ENCODE results near the gene DHX40. TPM values are rescaled to one million over a fixed set of nuclear protein-coding genes. Genes with fewer than 3 reads are reported as not detected.
"Not testable (repeated sequence)": the region's sequence is repeated elsewhere in the genome, so short reads cannot be mapped to it uniquely, and the experiment has no call there.

DHX40 gene
- total and polyA plus RNA-seq, 8 donors: 6.6 to 21.2 (median 15.7) TPM

DNA sequence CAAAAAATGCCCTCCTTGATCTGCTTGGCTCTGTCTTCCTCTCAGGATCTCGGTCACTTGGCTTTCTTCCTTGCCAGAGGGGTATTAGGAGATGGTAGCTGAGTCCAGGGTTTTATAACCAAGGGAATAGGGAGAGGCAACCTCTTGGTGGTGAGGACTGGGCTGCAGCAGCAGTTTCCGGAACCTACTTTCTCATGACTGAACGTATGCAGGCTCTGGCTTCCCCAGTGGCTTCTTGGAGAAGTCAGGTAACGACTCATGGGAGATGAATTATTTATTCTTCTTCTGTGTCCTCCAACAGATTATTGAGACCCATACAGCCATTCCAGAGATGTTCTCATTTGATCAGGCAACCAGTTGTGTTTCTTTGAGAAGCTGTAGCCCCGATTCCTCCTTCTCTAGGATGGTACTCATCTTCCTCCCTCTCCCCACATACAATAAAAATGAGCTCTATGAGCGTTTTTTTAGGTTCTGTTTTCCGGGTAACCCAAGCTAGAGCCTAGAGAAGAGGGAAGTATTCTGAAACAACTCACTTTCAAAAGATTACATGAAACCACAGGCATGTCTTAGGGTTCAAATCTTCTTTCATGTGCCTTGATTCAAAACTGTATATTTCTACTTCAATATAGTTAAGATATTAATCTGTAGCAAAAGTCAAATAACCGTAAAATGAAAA is 22.3 kb upstream of the DHX40 start:
- DNase-seq (no peak), FAIRE-seq (no peak), ATAC-seq (peak in 1 of 4 donors; percentile 23)
- no peaks in the 10 kb centered on the region for H3K4me1 ChIP-seq
- no peaks in the 10 kb centered on the region for H3K27me3 ChIP-seq
- H3K36me3 ChIP-seq: no peaks in the 10 kb centered on the region
- TF ChIP-seq, protein P1, sequence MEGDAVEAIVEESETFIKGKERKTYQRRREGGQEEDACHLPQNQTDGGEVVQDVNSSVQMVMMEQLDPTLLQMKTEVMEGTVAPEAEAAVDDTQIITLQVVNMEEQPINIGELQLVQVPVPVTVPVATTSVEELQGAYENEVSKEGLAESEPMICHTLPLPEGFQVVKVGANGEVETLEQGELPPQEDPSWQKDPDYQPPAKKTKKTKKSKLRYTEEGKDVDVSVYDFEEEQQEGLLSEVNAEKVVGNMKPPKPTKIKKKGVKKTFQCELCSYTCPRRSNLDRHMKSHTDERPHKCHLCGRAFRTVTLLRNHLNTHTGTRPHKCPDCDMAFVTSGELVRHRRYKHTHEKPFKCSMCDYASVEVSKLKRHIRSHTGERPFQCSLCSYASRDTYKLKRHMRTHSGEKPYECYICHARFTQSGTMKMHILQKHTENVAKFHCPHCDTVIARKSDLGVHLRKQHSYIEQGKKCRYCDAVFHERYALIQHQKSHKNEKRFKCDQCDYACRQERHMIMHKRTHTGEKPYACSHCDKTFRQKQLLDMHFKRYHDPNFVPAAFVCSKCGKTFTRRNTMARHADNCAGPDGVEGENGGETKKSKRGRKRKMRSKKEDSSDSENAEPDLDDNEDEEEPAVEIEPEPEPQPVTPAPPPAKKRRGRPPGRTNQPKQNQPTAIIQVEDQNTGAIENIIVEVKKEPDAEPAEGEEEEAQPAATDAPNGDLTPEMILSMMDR (IDR thresholded peaks at IDR 0.05): no peak
- intact Hi-C loops (cut with DNase I): no loop called here
- H3K9me3 ChIP-seq: no peaks in the 10 kb centered on the region
- no peak overlapping the region for H3K4me3 ChIP-seq
- WGBS, 2 donors: 68 to 80% methylated on average over 8 of the region's 8 CpGs
- H3K27ac ChIP-seq: no peak overlapping the region

DNA sequence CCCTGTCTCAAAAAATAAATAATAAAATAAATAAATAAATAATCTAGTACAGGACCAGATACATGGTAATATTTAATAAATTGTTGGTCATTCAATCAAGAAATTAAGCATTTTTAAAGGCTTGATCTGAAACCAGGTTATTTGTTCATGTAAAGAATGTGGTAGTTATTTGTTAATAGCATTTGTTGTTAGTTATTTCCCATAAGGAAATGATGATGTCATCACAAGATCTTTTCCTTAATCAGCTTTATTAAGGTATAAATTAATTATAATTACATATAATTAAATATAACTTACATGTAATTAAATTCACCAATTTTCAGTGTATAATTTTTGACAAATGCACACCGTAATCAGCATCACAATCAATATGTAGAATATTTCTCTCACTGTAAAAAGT is 19.5 kb upstream of the DHX40 start:
- intact Hi-C loops (cut with DNase I): no loop called here
- Histone ChIP-seq H3K4me1 (no peaks in the 10 kb centered on the region), H3K36me3 (no peaks in the 10 kb centered on the region), H3K27ac (no peak overlapping the region), H3K4me3 (no peak overlapping the region), H3K27me3 (no peaks in the 10 kb centered on the region), H3K9me3 (no peaks in the 10 kb centered on the region)
- ATAC-seq: no peak
- DNase-seq: no peak
- 97 to 98% methylated on average over 1 of the region's 1 CpG for WGBS, 2 donors
- no peak for FAIRE-seq
- TF ChIP-seq, protein P1 (IDR thresholded peaks at IDR 0.05): no peak

DNA sequence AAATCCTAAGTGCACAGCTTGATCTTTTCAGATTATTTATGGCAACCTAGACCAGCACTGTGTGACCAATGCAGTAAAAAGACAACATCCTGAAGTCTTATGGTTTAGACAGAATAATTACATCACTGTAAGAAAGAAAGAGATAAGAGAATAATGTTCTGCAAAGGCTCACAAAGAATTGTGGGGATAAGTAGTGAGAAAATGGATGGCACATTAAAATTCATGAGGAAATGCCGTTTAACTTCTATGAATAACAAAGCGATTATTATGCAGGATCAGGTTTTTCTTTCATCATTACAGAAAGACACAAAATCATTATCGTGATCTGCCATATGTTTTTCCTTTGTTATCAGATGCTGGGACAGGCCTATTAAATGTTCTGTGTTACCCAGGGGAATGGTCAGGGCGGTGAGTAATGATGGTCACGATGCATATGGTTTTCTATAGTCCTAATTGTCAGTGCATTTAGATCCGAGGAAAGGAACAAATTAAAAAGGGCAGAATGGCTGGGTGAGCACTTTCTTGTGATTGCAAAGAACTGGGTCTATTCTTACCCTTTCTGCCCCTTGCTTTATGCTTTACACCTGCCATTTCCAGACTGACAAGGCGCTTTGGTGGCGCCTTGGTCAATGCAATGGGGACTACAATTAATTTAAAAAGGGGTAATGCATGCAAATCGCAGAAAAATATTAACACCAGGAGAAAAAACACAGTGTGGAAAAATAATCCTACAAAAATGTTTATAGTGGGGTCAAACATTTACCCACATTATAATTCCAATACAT is 18.1 kb upstream of the DHX40 start:
- FAIRE-seq: no peak
- intact Hi-C loops (cut with DNase I): no loop called here

DNA sequence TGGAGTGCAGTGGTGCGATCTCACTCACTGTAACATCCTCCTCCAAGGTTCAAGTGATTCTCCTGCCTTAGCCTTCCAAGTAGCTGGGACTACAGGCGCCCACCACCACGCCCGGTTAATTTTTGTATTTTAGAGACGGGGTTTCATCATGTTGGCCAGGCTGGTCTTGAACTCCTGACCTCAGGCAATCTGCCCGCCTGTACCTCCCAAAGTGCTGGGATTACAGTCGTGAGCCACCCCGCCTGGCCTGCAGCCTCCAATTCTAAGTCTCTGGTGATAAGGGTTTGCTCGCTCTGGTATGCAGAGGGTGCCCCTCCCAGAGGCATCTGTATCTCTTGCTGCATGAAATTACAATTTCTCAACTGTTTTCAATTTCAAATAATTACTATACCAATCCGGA is 16.4 kb upstream of the DHX40 start:
- H3K27me3 ChIP-seq; intact Hi-C loops (cut with DNase I); H3K9me3 ChIP-seq; H3K4me3 ChIP-seq; H3K27ac ChIP-seq; FAIRE-seq; H3K36me3 ChIP-seq; DNase-seq; ATAC-seq; H3K4me1 ChIP-seq: not testable (repeated sequence)
- 72 to 80% methylated on average over 10 of the region's 10 CpGs for WGBS, 2 donors

More for the DNA sequence above, 18.1 kb upstream of the DHX40 start:
- TF ChIP-seq, protein P1 (IDR thresholded peaks at IDR 0.05): no peak
- H3K27me3 ChIP-seq: no peaks in the 10 kb centered on the region
- DNase-seq: no peak
- H3K27ac ChIP-seq: no peak overlapping the region
- H3K9me3 ChIP-seq: no peaks in the 10 kb centered on the region
- no peaks in the 10 kb centered on the region for H3K4me1 ChIP-seq
- 85 to 88% methylated on average over 9 of the region's 9 CpGs for WGBS, 2 donors
- no peak for ATAC-seq
- H3K36me3 ChIP-seq: no peaks in the 10 kb centered on the region
- H3K4me3 ChIP-seq: no peak overlapping the region

DNA sequence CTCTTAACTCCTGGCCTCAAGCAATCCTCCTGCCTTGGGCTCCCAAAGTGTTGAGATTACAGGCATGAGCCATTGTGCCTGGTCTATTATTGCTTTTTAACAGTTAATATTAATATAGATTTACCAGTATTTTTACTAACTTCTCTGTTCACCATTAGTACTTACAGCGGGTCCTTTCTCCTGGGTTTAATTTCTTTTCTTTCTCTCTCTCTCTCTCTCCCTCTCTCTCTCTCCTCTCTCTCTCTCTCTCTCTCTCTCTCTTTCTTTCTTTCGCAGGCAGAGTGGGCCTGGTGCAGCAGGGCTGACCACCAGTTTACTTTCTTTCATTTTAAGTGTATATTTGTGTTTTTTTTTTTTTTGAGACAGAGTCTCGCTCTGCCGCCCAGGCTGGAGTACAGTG is 14.7 kb upstream of the DHX40 start:
- H3K27ac ChIP-seq: no peak overlapping the region
- no peaks in the 10 kb centered on the region for H3K9me3 ChIP-seq
- no peaks in the 10 kb centered on the region for H3K36me3 ChIP-seq
- FAIRE-seq (no peak), ATAC-seq (no peak), DNase-seq (no peak)
- 90 to 100% methylated on average over 2 of the region's 4 CpGs for WGBS, 2 donors
- H3K4me3 ChIP-seq: no peak overlapping the region
- H3K4me1 ChIP-seq: no peaks in the 10 kb centered on the region
- intact Hi-C loops (cut with DNase I): no loop called here
- TF ChIP-seq, protein P1 (IDR thresholded peaks at IDR 0.05): no peak
- no peaks in the 10 kb centered on the region for H3K27me3 ChIP-seq

Measured in pancreas (tissue), 10 donors.